LoVo (cell line): ENCODE results near the gene CORO2A.
"Not testable (repeated sequence)": the region's sequence is repeated elsewhere in the genome, so short reads cannot be mapped to it uniquely, and the experiment has no call there.

Source experiments
- DNase-seq: peaks from one replicate; pipeline ENCODE4 v3.0.0-alpha.2; 2016; ENCODE audit warnings: low spot score

CORO2A gene

GRCh38 chr9:98135938-98136337, 56.5 kb downstream of the CORO2A start:
- DNase-seq, result no peak

- DNase-seq, result no peak
Measured at GRCh38 chr9:98135558-98135934, 56.9 kb downstream of the CORO2A start.

GRCh38 chr9:98134702-98135557, 57.5 kb downstream of the CORO2A start:
- no peak for DNase-seq

GRCh38 chr9:98132806-98133631, 59.4 kb downstream of the CORO2A start:
- DNase-seq, result no peak

GRCh38 chr9:98132158-98132557, 60.3 kb downstream of the CORO2A start:
- DNase-seq, result no peak

GRCh38 chr9:98130576-98131228, 61.7 kb downstream of the CORO2A start:
- no peak for DNase-seq

GRCh38 chr9:98130060-98130459, 62.4 kb downstream of the CORO2A start:
- DNase-seq, result not testable (repeated sequence)

- DNase-seq, result no peak
Measured at GRCh38 chr9:98129451-98129881, 63.0 kb downstream of the CORO2A start.

GRCh38 chr9:98128316-98128715, 64.1 kb downstream of the CORO2A start:
- DNase-seq, result no peak

GRCh38 chr9:98127226-98127625, 65.2 kb downstream of the CORO2A start:
- no peak for DNase-seq

- DNase-seq, result no peak
Measured at GRCh38 chr9:98124637-98125426, 67.6 kb downstream of the CORO2A start.

- DNase-seq, result not testable (repeated sequence)
Measured at GRCh38 chr9:98124091-98124490, 68.3 kb downstream of the CORO2A start.

- peak; percentile 35 for DNase-seq
Measured at GRCh38 chr9:98121058-98121457, 71.4 kb downstream of the CORO2A start.

GRCh38 chr9:98120476-98120875, 72.0 kb downstream of the CORO2A start:
- DNase-seq, result peak; percentile 37

- peak; percentile 71 for DNase-seq
Measured at GRCh38 chr9:98118640-98119601, 73.5 kb downstream of the CORO2A start, which contains the start of gene TRIM14. TSS of gene TRIM14 (minus strand) at chr9:98119222. CDS start at chr9:98119188, 34 bp downstream.

GRCh38 chr9:98117984-98118639, 74.3 kb downstream of the CORO2A start:
- peak; percentile 62 for DNase-seq

- not testable (repeated sequence) for DNase-seq
Measured at GRCh38 chr9:98117097-98117496, 75.3 kb downstream of the CORO2A start.

- no peak for DNase-seq
Measured at GRCh38 chr9:98109052-98109451, 83.4 kb downstream of the CORO2A start.

GRCh38 chr9:98108531-98109031, 83.9 kb downstream of the CORO2A start:
- no peak for DNase-seq

GRCh38 chr9:98107926-98108325, 84.5 kb downstream of the CORO2A start:
- DNase-seq, result no peak
